Naive thymus-derived CD4-positive, alpha-beta T cell (primary cell): ENCODE measurements around the gene MED26. TPM values are rescaled to one million over a fixed set of nuclear protein-coding genes. Genes with fewer than 3 reads are reported as not detected.

Source experiments
- ATAC-seq: fragments of 150-1000 bp; cut with Tn5 transposase; 2 replicates; pipeline ENCODE4 v1.10.0; 2021; ENCODE audit warnings: mild to moderate bottlenecking, moderate library complexity
- CTCF ChIA-PET: fragments of 350-600 bp; sonication (Branson Sonifier 250); formaldehyde crosslinking; loops from one replicate; lab custom pipeline; 2021; ENCODE audit warnings: antibody characterized with exemption; lab: Charles Lee
- POLR2A ChIA-PET: fragments of 350-600 bp; sonication (Branson Sonifier 250); formaldehyde crosslinking; loops from one replicate; lab custom pipeline; 2021; ENCODE audit warnings: antibody characterized with exemption, inconsistent platforms; lab: Charles Lee
- DNase-seq, 9 donors: peaks; one replicate each; pipeline versions ENCODE4 v3.0.0 to v3.0.0-alpha.2; 2020 to 2022; ENCODE audit warnings: mixed read lengths in 1 of 9
- H3K27ac ChIP-seq: one replicate; pipeline ENCODE4 v1.7.0; 2013; ENCODE audit warnings: mild to moderate bottlenecking, low read depth, low read length, moderate library complexity
- H3K27me3 ChIP-seq, 2 donors: one replicate each; pipeline ENCODE4 v1.7.0; 2013; ENCODE audit warnings: low read length in 2 of 2, mild to moderate bottlenecking in 2 of 2, moderate library complexity in 2 of 2; ENCODE audit not compliant: control insufficient read depth in 2 of 2, insufficient read depth in 2 of 2
- H3K36me3 ChIP-seq, 3 experiments: 1 replicate in 2 of 3; 2 replicates in 1 of 3; pipeline ENCODE4 v1.7.0; 2013; ENCODE audit warnings: low read length in 3 of 3, mild to moderate bottlenecking in 3 of 3, moderate library complexity in 1 of 3; ENCODE audit not compliant: insufficient read depth in 3 of 3, control insufficient read depth in 2 of 3
- H3K4me1 ChIP-seq, 2 donors: one replicate each; pipeline ENCODE4 v1.7.0; 2013; ENCODE audit warnings: low read length in 2 of 2, mild to moderate bottlenecking in 2 of 2, moderate library complexity in 1 of 2; ENCODE audit not compliant: control insufficient read depth in 2 of 2, insufficient read depth in 2 of 2
- H3K4me3 ChIP-seq: 2 replicates; pipeline ENCODE4 v1.7.0; 2013; ENCODE audit warnings: mild to moderate bottlenecking, low read length
- H3K9me3 ChIP-seq, 3 experiments: 1 replicate in 2 of 3; 2 replicates in 1 of 3; pipeline ENCODE4 v1.7.0; 2013; ENCODE audit warnings: low read length in 3 of 3; ENCODE audit not compliant: control insufficient read depth in 2 of 3
- H3K27ac Mint-ChIP-seq, 9 donors: one replicate each; pipeline ENCODE4 v1.8.0; 2020 to 2022; ENCODE audit warnings: mixed read lengths in 9 of 9, mild to moderate bottlenecking in 8 of 9, moderate library complexity in 5 of 9, inconsistent platforms in 2 of 9
- H3K27me3 Mint-ChIP-seq, 5 donors: one replicate each; pipeline ENCODE4 v1.8.0; 2021 to 2022; ENCODE audit warnings: mixed read lengths in 5 of 5, mild to moderate bottlenecking in 1 of 5
- H3K36me3 Mint-ChIP-seq, 5 donors: one replicate each; pipeline ENCODE4 v1.8.0; 2020 to 2022; ENCODE audit warnings: mixed read lengths in 5 of 5, mild to moderate bottlenecking in 3 of 5, inconsistent platforms in 1 of 5
- H3K4me1 Mint-ChIP-seq, 7 donors: one replicate each; pipeline ENCODE4 v1.8.0; 2020 to 2022; ENCODE audit warnings: mixed read lengths in 7 of 7, mild to moderate bottlenecking in 3 of 7, inconsistent platforms in 1 of 7
- H3K4me3 Mint-ChIP-seq, 10 donors: one replicate each; pipeline ENCODE4 v1.8.0; 2020 to 2022; ENCODE audit warnings: mild to moderate bottlenecking in 10 of 10, mixed read lengths in 10 of 10, moderate library complexity in 6 of 10, inconsistent platforms in 2 of 10
- H3K9me3 Mint-ChIP-seq, 11 donors: one replicate each; pipeline ENCODE4 v1.8.0; 2020 to 2022; ENCODE audit warnings: mixed read lengths in 11 of 11, mild to moderate bottlenecking in 4 of 11, inconsistent platforms in 1 of 11, moderate library complexity in 1 of 11
- intact Hi-C, 2 donors: fragments of 100-400 bp; cut with micrococcal nuclease; formaldehyde crosslinking; loops; one replicate each; pipeline ENCODE4 v1.15.1; 2023
- polyA plus RNA-seq, 2 donors: library from polyadenylated mRNA; unstranded; fragments of 300-500 nt; fragmentation: Illumina TruSeq; gene quantifications; one replicate each; pipeline ENCODE4 v1.2.3, GENCODE V29; 2021
- total RNA-seq, 6 experiments: library from RNA in 5 of 6; stranded (reverse) in 5 of 6; gene quantifications; 1 replicate in 5 of 6; 2 replicates in 1 of 6; pipeline ENCODE4 v1.2.3 and lab custom pipeline; 2021 to 2026

The MED26 gene
- total and polyA plus RNA-seq, 7 experiments from 2014 or later: 3.3 to 34.3 (median 15.3) TPM

DNA sequence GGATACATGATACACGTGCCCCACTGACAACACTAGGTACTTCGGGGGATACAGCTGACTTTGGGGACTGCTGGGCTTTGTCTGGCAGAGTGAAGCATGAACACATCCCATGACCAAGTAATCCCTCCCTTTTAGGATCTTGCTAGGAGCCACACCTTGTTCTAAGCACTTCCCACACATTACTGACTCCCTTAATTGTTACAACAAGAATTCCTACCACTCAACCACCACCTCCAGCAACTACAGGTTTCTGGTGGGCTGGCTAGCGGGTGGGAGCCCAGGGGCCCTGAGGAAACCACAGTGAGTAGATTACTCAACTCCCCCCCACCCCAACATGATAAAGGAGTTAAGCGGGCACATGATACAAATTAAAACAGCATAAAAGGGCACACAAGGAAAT lies 48.6 kb downstream of the MED26 start:
- H3K36me3 ChIP-seq: peaks cover 0 to 55% (median 0%) of the 10 kb centered on the region in 3 experiments
- CTCF ChIA-PET: interaction anchor here (1.3 kb wide), 1 partner anchor 8 kb away, joined by 7 read pairs; no protein-coding TSS in a partner anchor

DNA sequence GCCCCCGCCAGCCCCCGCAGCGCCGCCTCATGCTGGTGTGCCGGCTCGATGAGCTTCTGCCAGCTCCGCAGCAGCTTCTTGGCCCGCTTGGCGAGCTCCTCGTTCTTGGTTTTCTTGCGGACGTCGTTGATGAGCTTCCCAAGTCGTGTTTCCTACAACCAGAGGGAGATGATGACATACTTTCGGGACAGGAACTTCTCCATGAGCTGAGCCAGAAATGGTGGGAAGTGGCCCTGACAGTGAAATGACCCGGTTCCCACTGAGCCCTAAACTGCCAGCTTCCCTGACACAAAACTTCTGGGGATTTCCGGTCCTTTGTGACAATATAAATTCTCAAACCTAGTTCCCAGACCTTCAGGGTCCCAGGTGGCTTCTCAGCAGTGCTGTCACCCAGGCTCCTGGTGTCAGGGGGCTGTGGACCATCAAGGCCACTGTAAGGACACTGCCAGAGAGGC lies 50.4 kb downstream of the MED26 start:
- DNase-seq (no peak), ATAC-seq (no peak)
- Mint-ChIP-seq H3K27me3 (no peaks in the 10 kb centered on the region), H3K36me3 (peaks cover under 1 to 20% (median 6%) of the 10 kb centered on the region in 5 donors), H3K9me3 (no peaks in the 10 kb centered on the region), H3K4me3 (no peak overlapping the region), H3K4me1 (peaks cover 35 to 67% (median 51%) of the 10 kb centered on the region in 7 donors), H3K27ac (no peak overlapping the region)
- no peak overlapping the region for H3K27ac ChIP-seq
- H3K36me3 ChIP-seq: peaks cover 0 to 61% (median 0%) of the 10 kb centered on the region in 3 experiments
- H3K9me3 ChIP-seq: no peaks in the 10 kb centered on the region
- intact Hi-C loops: no loop called here
- no peak overlapping the region for H3K4me3 ChIP-seq
- CTCF ChIA-PET: interaction anchor here (0.7 kb wide), 1 partner anchor 32 kb away, joined by 3 read pairs; no protein-coding TSS in a partner anchor
- no peaks in the 10 kb centered on the region for H3K27me3 ChIP-seq
- H3K4me1 ChIP-seq: peaks cover 19 to 23% of the 10 kb centered on the region in 2 donors
- POLR2A ChIA-PET: interaction anchor here (0.9 kb wide), 1 partner anchor 9 kb away, joined by 3 read pairs; no protein-coding TSS in a partner anchor

More for the DNA sequence above, 48.6 kb downstream of the MED26 start:
- Mint-ChIP-seq H3K27ac (peak overlapping the region in 7 of 9 donors; percentile 34 to 79 (median 59)), H3K9me3 (no peaks in the 10 kb centered on the region), H3K27me3 (no peaks in the 10 kb centered on the region), H3K36me3 (peaks cover 0 to 16% (median 5%) of the 10 kb centered on the region in 5 donors), H3K4me1 (peaks cover 28 to 69% (median 52%) of the 10 kb centered on the region in 7 donors), H3K4me3 (no peak overlapping the region)
- POLR2A ChIA-PET: interaction anchor here (0.7 kb wide), 1 partner anchor 12 kb away, joined by 3 read pairs; no protein-coding TSS in a partner anchor
- Histone ChIP-seq H3K9me3 (no peaks in the 10 kb centered on the region), H3K4me3 (no peak overlapping the region), H3K27ac (no peak overlapping the region), H3K4me1 (peaks cover 16 to 22% of the 10 kb centered on the region in 2 donors), H3K27me3 (no peaks in the 10 kb centered on the region)
- no peak for ATAC-seq
- DNase-seq: no peak
- intact Hi-C loops: no loop called here

DNA sequence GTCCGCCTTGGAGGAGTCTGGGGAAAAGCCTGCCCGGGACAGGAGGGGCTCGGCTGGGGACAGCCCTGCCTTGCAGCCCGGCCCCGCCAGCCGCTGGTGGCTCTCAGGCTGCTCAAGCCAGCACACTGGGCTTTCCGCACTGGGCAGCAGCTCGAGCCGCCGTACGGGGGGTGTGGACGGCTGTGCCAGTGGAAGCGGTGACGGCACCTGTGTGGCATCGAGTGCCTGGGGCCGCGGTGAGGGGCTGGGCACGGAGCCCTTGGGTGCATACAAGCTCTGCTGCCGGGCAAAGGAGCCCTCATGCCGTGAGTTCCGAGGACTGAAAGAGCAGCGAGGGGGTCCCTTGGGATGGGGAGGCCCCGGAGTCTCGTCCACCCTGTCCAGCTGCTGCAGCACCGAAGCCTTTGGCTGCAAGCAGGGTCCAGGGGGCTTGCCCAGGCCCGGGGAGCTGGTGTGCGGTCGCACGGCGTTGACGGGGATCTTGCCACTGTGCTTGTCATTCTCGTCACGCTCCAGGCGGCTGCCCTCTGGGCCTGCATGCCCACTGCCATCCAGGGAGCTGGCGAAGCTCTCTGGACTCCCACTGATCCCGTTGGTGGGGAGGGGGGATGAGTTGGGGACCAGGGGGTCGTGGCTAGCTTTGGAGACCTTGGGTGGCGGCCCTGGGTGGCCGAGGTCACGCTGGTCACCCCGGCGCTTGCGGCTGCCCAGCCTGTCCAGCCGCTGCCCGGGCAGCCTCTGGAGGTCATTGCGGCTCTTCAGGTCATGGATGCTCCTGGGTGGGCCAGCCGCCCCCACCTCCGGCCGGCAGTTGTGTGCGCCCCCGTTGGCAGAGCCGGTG lies 51.1 kb downstream of the MED26 start:
- intact Hi-C loops: no loop called here
- peaks cover 36 to 64% (median 53%) of the 10 kb centered on the region in 7 donors for H3K4me1 Mint-ChIP-seq
- CTCF ChIA-PET: interaction anchor here (0.7 kb wide), 1 partner anchor 31 kb away, joined by 3 read pairs; no protein-coding TSS in a partner anchor
- Histone ChIP-seq H3K9me3 (no peaks in the 10 kb centered on the region), H3K27ac (no peak overlapping the region), H3K36me3 (peaks cover 0 to 61% (median 0%) of the 10 kb centered on the region in 3 experiments), H3K27me3 (no peaks in the 10 kb centered on the region), H3K4me3 (no peak overlapping the region), H3K4me1 (peaks cover 17 to 21% of the 10 kb centered on the region in 2 donors)
- peaks cover 0 to 2% (median 0%) of the 10 kb centered on the region in 5 donors for H3K27me3 Mint-ChIP-seq
- H3K36me3 Mint-ChIP-seq: peaks cover 3 to 20% (median 9%) of the 10 kb centered on the region in 5 donors
- H3K4me3 Mint-ChIP-seq: no peak overlapping the region
- no peak for ATAC-seq
- POLR2A ChIA-PET: interaction anchor here (0.9 to 1.2 kb wide), 2 partner anchors 10 to 11 kb away, joined by 3 to 4 read pairs; no protein-coding TSS in a partner anchor
- H3K9me3 Mint-ChIP-seq: no peaks in the 10 kb centered on the region
- no peak for DNase-seq
- H3K27ac Mint-ChIP-seq: no peak overlapping the region

DNA sequence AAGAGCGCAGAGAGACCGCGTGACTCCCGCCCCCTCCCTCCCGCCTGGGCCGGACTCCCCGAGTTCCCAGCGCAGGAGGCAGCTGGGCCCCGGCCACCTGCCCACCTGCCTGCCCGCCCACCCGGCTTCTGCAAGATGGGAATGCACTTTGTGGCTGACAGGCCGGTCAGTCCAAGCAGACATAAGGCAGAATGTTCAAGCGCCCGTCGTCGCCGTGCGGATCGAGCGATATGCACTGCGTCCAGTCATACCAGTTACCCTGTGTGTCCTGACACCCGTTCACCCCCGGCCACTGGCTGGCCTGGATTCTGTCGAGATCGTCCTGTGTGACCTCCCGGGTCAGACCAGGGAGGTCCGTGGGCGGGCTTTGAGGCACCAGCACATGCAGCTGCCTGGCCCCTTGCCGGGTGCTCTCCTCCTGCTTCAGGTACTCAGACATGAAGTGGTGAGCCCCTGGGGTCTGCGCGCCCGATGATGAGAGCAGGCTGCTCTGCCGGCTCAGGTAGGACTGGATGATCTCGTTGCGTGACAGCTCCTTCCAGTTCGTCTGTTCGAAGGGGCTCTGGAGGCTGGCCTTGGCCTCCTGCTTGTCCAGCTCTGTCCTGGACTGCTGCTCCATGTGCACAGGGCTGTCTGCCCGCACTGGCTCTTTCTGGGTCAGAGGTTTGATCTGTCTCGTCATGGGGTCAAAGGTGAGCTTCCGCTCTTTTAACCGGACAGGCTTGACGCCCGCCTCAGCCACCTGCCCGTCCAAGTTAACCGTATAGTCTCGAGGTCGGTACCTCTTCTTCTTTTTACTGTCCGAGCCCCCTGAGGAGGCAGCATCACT lies 51.9 kb downstream of the MED26 start:
- ATAC-seq (no peak), DNase-seq (no peak)
- Histone ChIP-seq H3K27ac (no peak overlapping the region), H3K27me3 (no peaks in the 10 kb centered on the region), H3K9me3 (no peaks in the 10 kb centered on the region), H3K4me1 (peaks cover 21 to 27% of the 10 kb centered on the region in 2 donors), H3K4me3 (no peak overlapping the region), H3K36me3 (peaks cover 0 to 60% (median 0%) of the 10 kb centered on the region in 3 experiments)
- Mint-ChIP-seq H3K36me3 (peaks cover 3 to 20% (median 10%) of the 10 kb centered on the region in 5 donors), H3K27ac (no peak overlapping the region), H3K27me3 (peaks cover 0 to 2% (median 0%) of the 10 kb centered on the region in 5 donors), H3K4me1 (peaks cover 38 to 67% (median 55%) of the 10 kb centered on the region in 7 donors), H3K4me3 (peak overlapping the region in 1 of 10 donors; percentile 56), H3K9me3 (no peaks in the 10 kb centered on the region)
- intact Hi-C loops: no loop called here
- ChIA-PET POLR2A (interaction anchor here (1.2 kb wide), 1 partner anchor 10 kb away, joined by 4 read pairs; no protein-coding TSS in a partner anchor), CTCF (interaction anchor here (0.7 kb wide), 1 partner anchor 12 kb away, joined by 3 read pairs; no protein-coding TSS in a partner anchor)

DNA sequence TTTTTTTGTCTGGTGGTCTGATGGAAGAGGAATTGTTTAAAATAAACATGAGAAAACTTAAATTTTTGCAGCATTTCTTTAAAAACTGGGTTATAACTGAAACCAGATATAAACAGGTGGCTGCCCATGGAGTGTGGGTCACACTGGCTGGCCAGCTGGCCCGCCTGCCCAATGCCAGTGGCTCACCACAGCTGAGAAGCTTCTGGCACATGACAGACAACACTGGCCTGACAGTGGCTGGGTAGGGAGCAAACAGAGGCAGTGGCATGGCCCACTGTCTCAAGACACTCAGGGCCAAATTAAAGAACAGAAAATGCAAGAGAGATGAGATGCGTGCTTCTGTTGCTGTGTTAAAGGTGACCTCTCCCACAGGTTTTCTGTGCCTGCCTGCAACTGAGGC lies 52.7 kb downstream of the MED26 start:
- Mint-ChIP-seq H3K4me1 (peaks cover 38 to 72% (median 55%) of the 10 kb centered on the region in 7 donors), H3K27ac (peak overlapping the region in 5 of 9 donors; percentile 41 to 100 (median 70)), H3K4me3 (peak overlapping the region in 2 of 10 donors; percentile 97 to 99), H3K9me3 (no peaks in the 10 kb centered on the region), H3K36me3 (peaks cover 3 to 20% (median 10%) of the 10 kb centered on the region in 5 donors), H3K27me3 (peaks cover 0 to 2% (median 0%) of the 10 kb centered on the region in 5 donors)
- no peak overlapping the region for H3K4me3 ChIP-seq
- no peak for DNase-seq
- H3K4me1 ChIP-seq: peaks cover 23 to 30% of the 10 kb centered on the region in 2 donors
- H3K36me3 ChIP-seq: peaks cover 0 to 60% (median 0%) of the 10 kb centered on the region in 3 experiments
- no peaks in the 10 kb centered on the region for H3K9me3 ChIP-seq
- intact Hi-C loops: no loop called here
- H3K27ac ChIP-seq: peak overlapping the region; percentile 95
- CTCF ChIA-PET: no interaction called here
- ATAC-seq: no peak
- POLR2A ChIA-PET: no interaction called here
- no peaks in the 10 kb centered on the region for H3K27me3 ChIP-seq
